ENCODE results near the gene PCDH8.

DNA sequence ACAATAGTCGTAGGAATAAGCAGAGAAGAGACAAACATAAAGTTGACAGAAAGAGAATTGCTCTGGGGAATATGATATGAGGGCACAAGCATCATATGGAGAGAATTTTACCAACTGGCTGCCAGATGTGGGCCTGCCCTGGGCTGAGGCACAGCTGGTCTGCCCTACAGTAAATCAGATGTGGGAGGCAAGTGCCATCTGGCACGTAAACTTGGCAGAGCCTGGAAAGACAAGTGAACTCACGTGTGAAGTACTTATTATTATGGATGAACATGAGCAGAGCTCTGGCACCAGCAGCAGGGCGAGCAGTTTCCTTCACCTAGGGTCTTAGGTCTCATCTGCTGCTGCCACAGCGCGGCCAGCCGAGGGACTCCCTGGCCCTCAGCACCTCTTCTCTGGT, 20.6 kb downstream of the PCDH8 start:
- TF ChIP-seq, protein P1, sequence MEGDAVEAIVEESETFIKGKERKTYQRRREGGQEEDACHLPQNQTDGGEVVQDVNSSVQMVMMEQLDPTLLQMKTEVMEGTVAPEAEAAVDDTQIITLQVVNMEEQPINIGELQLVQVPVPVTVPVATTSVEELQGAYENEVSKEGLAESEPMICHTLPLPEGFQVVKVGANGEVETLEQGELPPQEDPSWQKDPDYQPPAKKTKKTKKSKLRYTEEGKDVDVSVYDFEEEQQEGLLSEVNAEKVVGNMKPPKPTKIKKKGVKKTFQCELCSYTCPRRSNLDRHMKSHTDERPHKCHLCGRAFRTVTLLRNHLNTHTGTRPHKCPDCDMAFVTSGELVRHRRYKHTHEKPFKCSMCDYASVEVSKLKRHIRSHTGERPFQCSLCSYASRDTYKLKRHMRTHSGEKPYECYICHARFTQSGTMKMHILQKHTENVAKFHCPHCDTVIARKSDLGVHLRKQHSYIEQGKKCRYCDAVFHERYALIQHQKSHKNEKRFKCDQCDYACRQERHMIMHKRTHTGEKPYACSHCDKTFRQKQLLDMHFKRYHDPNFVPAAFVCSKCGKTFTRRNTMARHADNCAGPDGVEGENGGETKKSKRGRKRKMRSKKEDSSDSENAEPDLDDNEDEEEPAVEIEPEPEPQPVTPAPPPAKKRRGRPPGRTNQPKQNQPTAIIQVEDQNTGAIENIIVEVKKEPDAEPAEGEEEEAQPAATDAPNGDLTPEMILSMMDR (CRISPR knock-in tag; IDR thresholded peaks at IDR 0.05): no peak
- TF ChIP-seq NFKB2 (CRISPR knock-in tag; IDR thresholded peaks at IDR 0.05; ENCODE audit: borderline replicate concordance) (no peak), HMGA1 (CRISPR knock-in tag; conservative IDR thresholded peaks at IDR 0.05) (no peak), DPF2 (CRISPR knock-in tag; IDR thresholded peaks at IDR 0.05; ENCODE audit: borderline replicate concordance, low read depth) (no peak)
- TF ChIP-seq, protein P2, sequence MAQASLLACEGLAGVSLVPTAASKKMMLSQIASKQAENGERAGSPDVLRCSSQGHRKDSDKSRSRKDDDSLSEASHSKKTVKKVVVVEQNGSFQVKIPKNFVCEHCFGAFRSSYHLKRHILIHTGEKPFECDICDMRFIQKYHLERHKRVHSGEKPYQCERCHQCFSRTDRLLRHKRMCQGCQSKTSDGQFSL (CRISPR knock-in tag; IDR thresholded peaks at IDR 0.05): no peak
